ENCODE data around the gene TMEM89. TPM values are rescaled to one million over a fixed set of nuclear protein-coding genes. Genes with fewer than 3 reads are reported as not detected.

The TMEM89 gene
- total and polyA plus RNA-seq, 2 of the 13 experiments (the other 11 are each of a cell fraction or from before 2014, with no cell fraction given) = 0.31 to 0.59 TPM

- TF ChIP-seq ZNF343 (CRISPR knock-in tag; IDR thresholded peaks at IDR 0.05) (no peak), ZNF263 (CRISPR knock-in tag; IDR thresholded peaks at IDR 0.05) (peak; percentile 83), SUZ12 (IDR thresholded peaks at IDR 0.05; ENCODE audit: low read depth, low read length) (no peak), SMAD1 (CRISPR knock-in tag; IDR thresholded peaks at IDR 0.05; ENCODE audit: borderline replicate concordance, low read depth) (no peak; the same call in 1 of the 2 replicates), ZNF605 (CRISPR knock-in tag; IDR thresholded peaks at IDR 0.05) (peak; percentile 30; the same call in 1 of the 2 replicates), ZNF232 (CRISPR knock-in tag; IDR thresholded peaks at IDR 0.05; ENCODE audit: borderline replicate concordance) (peak; percentile 90; the same call in 1 of the 2 replicates), KLF15 (CRISPR knock-in tag; IDR thresholded peaks at IDR 0.05; ENCODE audit: borderline replicate concordance) (0 out of 2 replicates have a peak, but pooled peaks have one; percentile 56), TAF1 (CRISPR knock-in tag; IDR thresholded peaks at IDR 0.05) (peak; percentile 51; the same call in 1 of the 2 replicates), ZNF224 (CRISPR knock-in tag; IDR thresholded peaks at IDR 0.05) (0 out of 2 replicates have a peak, but pooled peaks have one; percentile 24), ZNF850 (CRISPR knock-in tag; conservative IDR thresholded peaks at IDR 0.05) (no peak), TFAP4 (IDR thresholded peaks at IDR 0.05; ENCODE audit: borderline replicate concordance, low read depth) (peak; percentile 31; the same call in 1 of the 2 replicates), ZFX (CRISPR knock-in tag; IDR thresholded peaks at IDR 0.05; ENCODE audit: low read depth) (peak; percentile 80), PRPF4 (IDR thresholded peaks at IDR 0.05; ENCODE audit: low read depth, low read length, poor library complexity, severe bottlenecking) (no peak), ESRRA (CRISPR knock-in tag; IDR thresholded peaks at IDR 0.05; ENCODE audit: low read depth) (no peak; the same call in 1 of the 2 replicates), GLI4 (CRISPR knock-in tag; IDR thresholded peaks at IDR 0.05; ENCODE audit: borderline replicate concordance) (no peak), BRF2 (CRISPR knock-in tag; IDR thresholded peaks at IDR 0.05) (no peak), SP4 (CRISPR knock-in tag; IDR thresholded peaks at IDR 0.05) (peak; percentile 86), NFRKB (IDR thresholded peaks at IDR 0.05) (no peak), HIVEP1 (CRISPR knock-in tag; IDR thresholded peaks at IDR 0.05) (peak; percentile 90), IKZF4 (CRISPR knock-in tag; IDR thresholded peaks at IDR 0.05; ENCODE audit: borderline replicate concordance, low read depth, not compliant biosample characterization) (peak; percentile 55), ZNF674 (CRISPR knock-in tag; IDR thresholded peaks at IDR 0.05; ENCODE audit: low read depth) (no peak), ZC3H13 (CRISPR knock-in tag; IDR thresholded peaks at IDR 0.05) (peak; percentile 91), NFKB2 (CRISPR knock-in tag; IDR thresholded peaks at IDR 0.05; ENCODE audit: borderline replicate concordance) (peak; percentile 74), KDM3A (CRISPR knock-in tag; IDR thresholded peaks at IDR 0.05; ENCODE audit: low read depth) (no peak)
- TF ChIP-seq, protein P1, sequence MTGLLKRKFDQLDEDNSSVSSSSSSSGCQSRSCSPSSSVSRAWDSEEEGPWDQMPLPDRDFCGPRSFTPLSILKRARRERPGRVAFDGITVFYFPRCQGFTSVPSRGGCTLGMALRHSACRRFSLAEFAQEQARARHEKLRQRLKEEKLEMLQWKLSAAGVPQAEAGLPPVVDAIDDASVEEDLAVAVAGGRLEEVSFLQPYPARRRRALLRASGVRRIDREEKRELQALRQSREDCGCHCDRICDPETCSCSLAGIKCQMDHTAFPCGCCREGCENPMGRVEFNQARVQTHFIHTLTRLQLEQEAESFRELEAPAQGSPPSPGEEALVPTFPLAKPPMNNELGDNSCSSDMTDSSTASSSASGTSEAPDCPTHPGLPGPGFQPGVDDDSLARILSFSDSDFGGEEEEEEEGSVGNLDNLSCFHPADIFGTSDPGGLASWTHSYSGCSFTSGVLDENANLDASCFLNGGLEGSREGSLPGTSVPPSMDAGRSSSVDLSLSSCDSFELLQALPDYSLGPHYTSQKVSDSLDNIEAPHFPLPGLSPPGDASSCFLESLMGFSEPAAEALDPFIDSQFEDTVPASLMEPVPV (CRISPR knock-in tag; IDR thresholded peaks at IDR 0.05) = no peak; the same call in 1 of the 2 replicates
- TF ChIP-seq, protein P2, sequence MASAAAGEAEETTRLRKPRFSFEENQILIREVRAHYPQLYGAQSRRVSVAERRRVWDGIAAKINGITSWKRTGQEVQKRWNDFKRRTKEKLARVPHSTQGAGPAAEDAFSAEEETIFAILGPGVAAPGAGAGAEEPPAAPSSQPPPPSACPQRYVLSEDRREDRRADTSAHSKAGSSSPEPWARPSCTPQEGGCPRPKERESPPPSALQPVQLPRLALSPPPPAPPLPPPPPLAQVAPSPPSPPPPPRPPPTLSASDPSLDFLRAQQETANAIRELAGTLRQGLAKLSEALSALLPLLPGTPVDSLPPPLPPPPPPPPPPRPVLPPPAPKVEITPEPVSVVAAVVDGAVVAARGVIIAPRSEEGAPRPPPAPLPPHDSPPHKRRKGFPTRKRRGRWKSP (CRISPR knock-in tag; IDR thresholded peaks at IDR 0.05) = peak; percentile 58; the same call in 1 of the 2 replicates
These were observed 42.1 kb upstream of the TMEM89 start (continued) for GRCh38 chr3:48663489-48664312.
